ENCODE measurements around the gene SPRED2. TPM values are rescaled to one million over a fixed set of nuclear protein-coding genes. Genes with fewer than 3 reads are reported as not detected.

SPRED2 gene
- total RNA-seq, 1 experiment from 2014 or later, result 20.2 TPM

DNA sequence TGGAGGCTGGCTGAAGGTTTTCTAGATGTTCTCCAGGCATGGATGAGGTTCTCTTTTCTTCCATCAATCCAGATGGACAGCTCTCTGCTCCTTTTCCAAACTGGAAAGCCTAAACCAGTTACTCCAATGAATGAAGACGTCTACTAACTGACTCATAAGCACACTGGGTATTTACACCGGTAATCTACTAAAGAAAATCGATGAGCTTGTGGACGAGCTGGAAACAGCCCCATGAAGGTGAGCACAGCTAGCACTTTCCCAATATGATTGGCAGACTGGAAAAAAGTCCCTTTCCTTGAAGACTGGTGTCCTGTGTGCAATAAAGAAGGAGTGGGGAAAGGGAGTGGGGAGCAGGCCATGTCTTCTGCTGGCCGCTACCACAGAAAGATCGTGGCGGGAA lies 120.8 kb downstream of the SPRED2 start:
- DNase-seq (ENCODE audit: low read depth), result no peak

DNA sequence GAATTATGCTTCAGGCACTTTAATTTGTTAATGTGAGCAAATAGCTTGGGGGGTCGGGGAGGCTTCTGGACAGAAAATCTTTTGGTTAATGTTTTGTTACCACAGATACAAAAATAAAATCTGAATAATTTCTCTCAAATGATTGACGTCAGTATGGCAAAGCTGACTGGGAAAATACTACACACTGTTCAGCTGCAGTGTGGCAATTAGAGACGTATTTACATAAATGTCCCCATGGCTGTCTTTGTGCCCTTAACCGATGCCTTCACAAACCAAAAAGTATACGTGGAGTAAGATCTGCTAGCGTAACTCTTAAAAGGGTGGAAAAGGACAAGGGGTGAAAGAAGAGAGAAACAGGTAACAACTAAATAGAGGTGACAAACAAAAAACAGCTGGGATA lies 121.3 kb downstream of the SPRED2 start:
- DNase-seq (ENCODE audit: low read depth), result no peak

DNA sequence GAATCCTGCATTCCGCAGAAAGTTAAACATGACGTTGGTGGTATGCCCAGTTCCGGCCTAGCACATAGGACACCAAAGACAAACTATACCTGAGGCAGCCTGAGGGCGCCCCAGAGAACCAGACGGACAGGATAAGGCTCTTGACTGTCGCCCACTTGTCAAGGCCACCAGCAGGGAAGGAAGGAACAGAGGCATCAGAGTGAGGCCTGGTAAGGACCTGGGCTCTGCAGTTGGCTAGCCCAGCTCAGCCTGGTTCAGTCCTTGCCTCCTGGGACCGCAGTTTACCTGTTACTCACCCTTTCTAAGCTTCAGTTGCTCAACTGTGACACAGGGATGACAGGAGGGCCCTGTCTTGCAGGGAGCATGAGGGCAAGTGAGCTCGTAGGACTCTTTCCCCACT lies 122.7 kb downstream of the SPRED2 start:
- DNase-seq (ENCODE audit: low read depth), result no peak

GRCh38 chr2:65305934-65306333 lies 126.5 kb downstream of the SPRED2 start:
- no peak for DNase-seq (ENCODE audit: low read depth)

DNA sequence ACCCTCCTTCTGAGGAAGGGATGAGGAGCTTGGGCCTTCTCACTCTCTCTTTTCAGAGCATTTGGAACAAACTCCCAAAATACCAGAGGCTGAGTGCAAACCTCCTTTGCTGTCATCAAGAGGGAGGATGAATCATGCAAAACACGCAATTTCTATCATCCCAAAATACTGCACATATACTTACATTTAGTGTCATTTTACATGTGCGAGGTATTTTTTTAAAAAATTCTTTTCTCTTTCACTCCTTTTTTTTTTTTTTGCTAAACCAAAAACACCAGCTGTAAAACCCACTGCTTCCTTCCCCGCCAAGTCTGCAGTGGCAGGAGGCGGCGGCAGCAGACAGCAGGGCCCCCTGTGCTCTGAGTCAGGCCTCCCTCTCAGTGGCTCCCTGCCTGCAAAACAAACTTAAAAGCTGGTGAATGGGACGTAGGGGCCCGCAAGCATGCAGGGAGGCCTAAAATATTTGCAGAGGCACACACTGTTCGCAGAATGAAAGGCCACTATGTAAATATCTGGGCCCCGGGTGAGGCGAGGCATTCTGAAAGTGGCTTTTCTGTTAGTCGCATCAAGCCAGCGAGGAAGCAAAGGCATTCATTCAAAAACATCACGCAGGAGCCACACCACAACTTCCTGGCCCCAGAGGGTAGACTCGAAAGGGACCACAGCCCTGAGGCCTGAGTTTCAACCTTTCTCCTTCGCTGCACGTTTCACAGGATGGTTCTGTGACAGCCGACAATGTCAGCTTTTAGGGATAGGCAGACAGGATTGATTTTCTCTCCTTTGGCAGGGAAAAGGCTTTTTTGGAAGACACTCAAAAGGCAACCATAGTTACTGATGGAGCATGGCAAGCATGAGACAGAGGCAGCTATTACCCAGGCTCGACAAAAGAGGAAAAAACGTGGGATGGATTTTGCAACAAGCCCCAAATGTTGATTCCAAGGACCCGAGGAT lies 131.4 kb downstream of the SPRED2 start:
- DNase-seq (ENCODE audit: low read depth), result peak; percentile 90

DNA sequence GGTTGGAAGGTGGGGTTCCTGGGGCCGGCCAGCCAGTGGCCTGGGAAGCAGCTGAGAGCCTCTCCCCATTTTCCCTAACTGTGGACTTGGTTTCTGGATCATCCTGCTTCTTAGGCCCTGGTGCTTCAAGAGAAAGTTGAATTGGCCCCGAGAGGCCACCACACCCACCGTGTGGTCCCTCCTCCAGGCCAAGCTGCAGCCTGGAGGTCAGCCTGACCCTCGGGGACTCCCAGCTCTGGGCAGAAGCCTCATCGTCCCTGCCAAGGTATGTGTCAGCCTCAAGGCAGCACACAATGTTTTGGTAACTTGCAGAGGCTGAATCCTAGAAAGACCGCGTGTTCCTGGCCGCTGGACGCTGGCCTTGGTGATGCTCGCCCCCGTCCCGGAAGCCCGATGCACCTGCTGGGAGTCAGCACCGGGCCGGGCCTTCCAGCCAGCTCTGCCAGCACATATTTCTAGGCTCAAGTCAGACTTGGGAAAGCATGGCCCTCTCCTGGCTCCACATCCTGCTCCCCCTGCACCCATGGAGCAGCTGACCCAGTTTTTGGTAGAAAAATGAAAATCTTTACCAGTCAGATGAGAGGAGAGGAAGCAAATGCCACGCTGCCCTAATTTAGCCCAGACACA lies 132.2 kb downstream of the SPRED2 start:
- peak; percentile 85 for DNase-seq (ENCODE audit: low read depth)

DNA sequence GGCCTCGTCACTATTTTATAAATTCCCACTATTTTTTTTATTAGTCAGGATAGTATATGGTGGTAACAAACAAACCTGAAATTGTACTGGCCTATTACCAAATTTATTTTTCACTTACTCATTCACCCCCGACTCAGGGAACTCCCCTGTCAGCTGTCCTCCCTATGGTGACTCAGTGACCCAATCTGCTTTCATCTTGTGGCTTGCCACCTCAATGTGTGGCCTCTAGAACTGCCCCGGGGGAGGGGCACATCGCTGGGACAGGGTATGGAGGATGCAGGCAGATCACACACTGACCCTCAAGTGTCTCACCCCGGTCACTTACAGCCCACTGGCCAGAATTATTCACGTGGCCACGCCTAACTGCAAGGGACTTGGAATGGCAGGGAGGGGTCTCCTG lies 133.2 kb downstream of the SPRED2 start:
- DNase-seq (ENCODE audit: low read depth), result peak; percentile 83

- DNase-seq (ENCODE audit: low read depth), result no peak
Observed at GRCh38 chr2:65298089-65298488, 134.3 kb downstream of the SPRED2 start.

DNA sequence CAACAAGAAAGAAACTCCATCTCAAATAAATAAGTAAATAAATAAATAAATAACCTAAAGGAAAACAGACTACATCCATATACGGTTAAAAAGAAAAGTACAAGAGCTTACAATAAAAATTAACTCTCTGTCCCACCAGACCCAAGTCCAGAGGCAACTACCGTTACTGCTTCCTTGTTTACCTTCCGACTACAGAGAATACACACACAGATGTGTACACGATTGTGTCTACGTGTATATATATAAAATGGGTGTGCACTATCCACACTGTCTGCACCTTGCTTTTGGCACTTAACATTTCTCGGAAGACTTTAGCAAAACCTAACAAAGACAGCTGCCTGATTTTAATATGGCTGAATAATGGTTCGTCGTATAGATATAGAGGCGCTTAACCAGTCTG lies 134.9 kb downstream of the SPRED2 start:
- no peak for DNase-seq (ENCODE audit: low read depth)

- no peak for DNase-seq (ENCODE audit: low read depth)
Observed at GRCh38 chr2:65296971-65297370, 135.4 kb downstream of the SPRED2 start.

GRCh38 chr2:65294701-65295100 lies 137.7 kb downstream of the SPRED2 start:
- no peak for DNase-seq (ENCODE audit: low read depth)

GRCh38 chr2:65294136-65294535 lies 138.3 kb downstream of the SPRED2 start:
- no peak for DNase-seq (ENCODE audit: low read depth)

GRCh38 chr2:65293376-65293775 lies 139.0 kb downstream of the SPRED2 start:
- DNase-seq (ENCODE audit: low read depth), result no peak

DNA sequence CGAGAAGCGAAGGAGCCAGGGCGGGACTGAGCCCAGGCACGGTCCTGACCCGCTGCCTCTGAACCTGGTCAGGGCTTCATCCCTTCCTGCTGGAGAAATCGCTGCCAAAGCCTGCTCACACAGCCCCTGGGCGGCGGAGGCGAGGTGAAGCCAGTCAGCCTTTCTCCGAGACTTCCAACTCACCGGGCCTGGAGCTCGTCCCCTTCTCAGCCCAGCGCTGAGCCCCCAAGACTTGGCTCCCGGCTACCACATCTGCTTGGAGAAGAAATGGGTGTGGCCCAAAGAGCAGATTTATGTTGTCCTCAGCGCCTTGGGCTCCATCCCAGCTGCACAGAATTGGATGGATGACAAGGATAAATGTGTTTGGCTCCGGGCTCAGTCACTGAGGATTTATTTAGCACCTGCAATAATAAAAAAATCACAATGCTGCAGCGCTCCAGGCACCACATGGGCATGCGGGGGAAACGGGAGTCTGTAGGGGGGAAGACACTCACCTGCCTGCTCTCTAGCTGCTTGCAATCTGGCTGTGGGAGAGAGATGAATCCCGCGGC lies 139.9 kb downstream of the SPRED2 start:
- DNase-seq (ENCODE audit: low read depth), result peak; percentile 47

- DNase-seq (ENCODE audit: low read depth), result no peak
Observed at GRCh38 chr2:65292106-65292400, 140.3 kb downstream of the SPRED2 start.

DNA sequence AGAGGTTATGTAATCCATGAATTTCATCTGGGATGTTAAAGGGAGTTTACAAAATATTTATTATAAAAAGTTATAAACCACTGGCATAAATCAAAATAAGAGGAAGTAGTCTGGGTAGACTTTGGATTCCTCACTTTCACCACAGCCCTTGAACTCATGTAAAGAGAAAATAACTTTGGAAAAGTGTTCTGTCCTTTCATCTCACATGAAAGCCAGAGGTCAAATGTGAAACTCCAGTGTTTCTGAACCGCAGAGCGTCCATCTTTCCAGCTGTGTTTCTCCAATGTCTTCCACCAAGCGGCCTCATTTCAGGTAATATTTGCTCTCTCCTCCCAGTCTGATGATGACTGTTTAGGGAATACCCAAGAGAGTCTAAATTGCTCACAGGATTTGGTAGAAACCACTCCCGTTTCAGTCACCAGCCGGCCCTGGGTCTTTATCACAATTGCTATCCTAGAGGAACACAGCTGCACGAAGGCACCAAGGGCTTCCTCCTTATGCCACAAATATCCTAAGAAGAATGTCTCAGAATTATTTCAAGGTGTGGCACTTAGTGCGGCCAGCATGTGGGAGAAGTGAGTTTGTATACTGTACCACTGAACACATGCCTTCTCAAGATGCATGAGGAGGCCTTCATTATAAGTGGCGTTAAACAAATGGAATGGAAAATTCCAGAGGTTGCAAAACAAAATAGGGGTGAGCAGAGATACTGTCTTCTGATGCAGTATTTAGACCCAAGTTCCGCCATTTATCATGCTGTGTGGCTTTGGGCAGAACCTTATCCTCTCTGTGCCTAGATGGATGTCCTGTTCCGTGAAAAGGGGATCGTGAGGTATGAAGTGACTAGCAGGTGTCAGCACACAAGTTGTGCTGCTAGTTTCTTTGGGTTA lies 140.9 kb downstream of the SPRED2 start:
- peak; percentile 7 for DNase-seq (ENCODE audit: low read depth)

DNA sequence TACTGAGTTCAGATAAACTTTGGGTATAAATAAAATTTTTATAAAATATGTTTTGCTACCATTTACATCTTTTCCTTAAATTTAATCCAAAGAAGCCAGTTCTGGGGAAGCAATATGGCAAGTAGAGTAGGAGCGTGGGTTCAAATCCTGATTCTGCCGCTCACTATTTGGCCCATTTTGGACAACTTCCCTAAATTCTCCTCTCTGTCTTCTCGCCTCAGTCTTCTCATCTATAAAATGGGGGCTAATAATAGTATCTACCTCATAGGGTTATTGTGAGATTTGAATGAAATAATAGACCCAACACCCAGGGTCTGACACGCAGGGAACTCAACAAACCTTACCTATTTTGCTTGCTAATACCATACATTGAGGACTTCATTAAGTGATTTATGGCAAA lies 145.0 kb downstream of the SPRED2 start:
- DNase-seq (ENCODE audit: low read depth), result no peak

DNA sequence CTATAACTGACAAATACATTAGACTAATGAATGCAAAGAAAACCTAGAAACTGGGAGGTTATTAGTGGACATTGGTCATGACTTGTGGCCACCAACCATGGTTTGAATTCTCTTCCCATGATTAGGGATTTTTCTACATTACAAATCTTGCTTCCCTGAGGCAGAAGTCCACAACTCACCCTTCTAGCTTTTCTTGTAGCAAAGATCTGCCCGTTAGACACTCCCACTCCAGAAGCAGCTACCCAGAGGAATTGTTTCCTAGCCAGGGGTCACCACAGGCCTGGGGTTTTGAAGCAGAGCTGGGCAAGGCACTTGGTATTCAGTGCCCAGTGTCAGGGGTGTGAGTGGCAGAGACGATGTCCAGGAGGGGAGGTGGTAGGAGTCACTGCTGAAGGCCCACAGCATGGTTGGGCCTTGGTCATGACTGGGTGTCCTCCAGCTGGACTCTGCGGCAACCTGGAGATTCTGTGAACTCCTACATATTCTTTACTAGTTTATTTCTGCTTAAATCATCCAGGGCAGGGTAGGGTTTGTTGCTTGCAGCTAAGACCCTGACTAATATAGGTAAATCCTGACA lies 149.8 kb downstream of the SPRED2 start:
- DNase-seq (ENCODE audit: low read depth), result peak; percentile 5

- peak; percentile 13 for DNase-seq (ENCODE audit: low read depth)
Observed at GRCh38 chr2:65281627-65282351, 150.6 kb downstream of the SPRED2 start.

- no peak for DNase-seq (ENCODE audit: low read depth)
Observed at GRCh38 chr2:65279756-65280155, 152.6 kb downstream of the SPRED2 start.

DNA sequence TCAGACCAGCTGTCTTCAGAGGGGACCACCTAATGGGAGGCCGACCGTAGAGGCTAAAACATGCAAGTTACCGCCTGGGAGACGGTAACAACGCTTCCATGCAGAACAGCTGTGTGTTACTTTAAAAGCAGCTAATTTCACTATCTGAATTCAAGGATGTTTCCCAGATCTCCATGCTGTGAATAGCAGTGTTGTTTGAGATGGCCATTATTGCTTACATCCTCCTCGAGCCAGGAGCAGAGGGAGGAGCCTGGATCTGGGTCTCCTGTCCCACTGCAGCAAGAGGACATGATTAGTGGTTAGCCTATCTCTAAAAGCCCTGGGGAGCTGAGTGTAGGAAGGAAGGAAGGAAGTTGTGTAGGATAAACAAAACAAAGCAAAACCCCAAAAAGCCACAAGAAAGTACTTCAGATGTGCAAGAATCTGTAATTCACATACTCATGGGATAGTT lies 153.8 kb downstream of the SPRED2 start:
- peak; percentile 96 for DNase-seq (ENCODE audit: low read depth)
